Parathyroid adenoma (tissue), 2 donors: ENCODE measurements around the gene LRSAM1.
A peak's percentile ranks its signal among the peaks of the same experiment; 100 is the strongest.

Experiments
- H2AFZ ChIP-seq: fragments of 300-600 bp; sonication (generic); one replicate; pipeline ENCODE4 v1.7.0; 2017; ENCODE audit warnings: antibody characterized with exemption, mild to moderate bottlenecking
- H3K27ac ChIP-seq: fragments of 300-600 bp; sonication (generic); one replicate; pipeline ENCODE4 v1.7.0; 2017
- H3K27me3 ChIP-seq: fragments of 300-600 bp; sonication (generic); one replicate; pipeline ENCODE4 v1.7.0; 2017; ENCODE audit warnings: low read length; ENCODE audit not compliant: control insufficient read depth, insufficient read depth
- H3K36me3 ChIP-seq: fragments of 300-600 bp; sonication (generic); one replicate; pipeline ENCODE4 v1.7.0; 2017; ENCODE audit warnings: low read length; ENCODE audit not compliant: control insufficient read depth, insufficient read depth
- H3K4me1 ChIP-seq: fragments of 300-600 bp; sonication (generic); one replicate; pipeline ENCODE4 v1.7.0; 2017; ENCODE audit warnings: control low read depth
- H3K4me2 ChIP-seq: fragments of 300-600 bp; sonication (generic); one replicate; pipeline ENCODE4 v1.7.0; 2017; ENCODE audit warnings: low read length
- H3K4me3 ChIP-seq: fragments of 300-600 bp; sonication (generic); one replicate; pipeline ENCODE4 v1.7.0; 2017; ENCODE audit warnings: low read depth, low read length
- H3K79me2 ChIP-seq: fragments of 300-600 bp; sonication (generic); one replicate; pipeline ENCODE4 v1.7.0; 2017; ENCODE audit warnings: control low read depth
- H3K9ac ChIP-seq: fragments of 300-600 bp; sonication (generic); one replicate; pipeline ENCODE4 v1.7.0; 2017; ENCODE audit warnings: mild to moderate bottlenecking
- H3K9me3 ChIP-seq: fragments of 300-600 bp; sonication (generic); one replicate; pipeline ENCODE4 v1.7.0; 2017; ENCODE audit warnings: low read length; ENCODE audit not compliant: control insufficient read depth
- TF ChIP-seq, protein P1 (sequence below): fragments of 300-600 bp; sonication (generic); IDR thresholded peaks from one replicate; pipeline ENCODE4 v1.7.0; 2017; ENCODE audit warnings: antibody characterized with exemption, mild to moderate bottlenecking
- donor health status: primary hyperparathyroidism.

The LRSAM1 gene

DNA sequence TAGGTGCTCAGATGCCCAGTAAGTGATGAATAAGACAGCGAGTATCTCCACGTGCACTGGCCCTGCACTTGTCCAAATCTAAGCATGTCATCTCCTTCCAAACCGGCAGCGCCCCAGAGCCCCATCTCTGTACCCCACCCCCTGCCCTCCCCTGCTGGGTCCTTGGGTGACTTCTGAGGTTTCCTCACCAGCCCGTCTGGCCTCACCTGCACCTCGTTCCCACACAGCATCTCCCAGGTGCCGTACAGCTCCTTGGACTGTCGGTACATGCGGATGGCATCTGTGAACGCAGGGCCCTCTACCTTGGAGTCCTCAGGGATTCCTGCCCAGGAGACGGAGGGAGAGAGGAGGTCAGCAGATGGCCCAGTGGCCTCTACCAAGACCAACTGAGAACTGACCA is 66.3 kb downstream of the LRSAM1 start:
- Histone ChIP-seq H3K27ac (no peak overlapping the region), H3K4me3 (no peak overlapping the region), H3K79me2 (no peaks in the 10 kb centered on the region), H2AFZ (no peak overlapping the region), H3K4me1 (no peaks in the 10 kb centered on the region), H3K9ac (no peak overlapping the region), H3K27me3 (no peaks in the 10 kb centered on the region), H3K9me3 (no peaks in the 10 kb centered on the region), H3K4me2 (no peak overlapping the region), H3K36me3 (no peaks in the 10 kb centered on the region)
- TF ChIP-seq, protein P1, sequence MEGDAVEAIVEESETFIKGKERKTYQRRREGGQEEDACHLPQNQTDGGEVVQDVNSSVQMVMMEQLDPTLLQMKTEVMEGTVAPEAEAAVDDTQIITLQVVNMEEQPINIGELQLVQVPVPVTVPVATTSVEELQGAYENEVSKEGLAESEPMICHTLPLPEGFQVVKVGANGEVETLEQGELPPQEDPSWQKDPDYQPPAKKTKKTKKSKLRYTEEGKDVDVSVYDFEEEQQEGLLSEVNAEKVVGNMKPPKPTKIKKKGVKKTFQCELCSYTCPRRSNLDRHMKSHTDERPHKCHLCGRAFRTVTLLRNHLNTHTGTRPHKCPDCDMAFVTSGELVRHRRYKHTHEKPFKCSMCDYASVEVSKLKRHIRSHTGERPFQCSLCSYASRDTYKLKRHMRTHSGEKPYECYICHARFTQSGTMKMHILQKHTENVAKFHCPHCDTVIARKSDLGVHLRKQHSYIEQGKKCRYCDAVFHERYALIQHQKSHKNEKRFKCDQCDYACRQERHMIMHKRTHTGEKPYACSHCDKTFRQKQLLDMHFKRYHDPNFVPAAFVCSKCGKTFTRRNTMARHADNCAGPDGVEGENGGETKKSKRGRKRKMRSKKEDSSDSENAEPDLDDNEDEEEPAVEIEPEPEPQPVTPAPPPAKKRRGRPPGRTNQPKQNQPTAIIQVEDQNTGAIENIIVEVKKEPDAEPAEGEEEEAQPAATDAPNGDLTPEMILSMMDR = no peak

DNA sequence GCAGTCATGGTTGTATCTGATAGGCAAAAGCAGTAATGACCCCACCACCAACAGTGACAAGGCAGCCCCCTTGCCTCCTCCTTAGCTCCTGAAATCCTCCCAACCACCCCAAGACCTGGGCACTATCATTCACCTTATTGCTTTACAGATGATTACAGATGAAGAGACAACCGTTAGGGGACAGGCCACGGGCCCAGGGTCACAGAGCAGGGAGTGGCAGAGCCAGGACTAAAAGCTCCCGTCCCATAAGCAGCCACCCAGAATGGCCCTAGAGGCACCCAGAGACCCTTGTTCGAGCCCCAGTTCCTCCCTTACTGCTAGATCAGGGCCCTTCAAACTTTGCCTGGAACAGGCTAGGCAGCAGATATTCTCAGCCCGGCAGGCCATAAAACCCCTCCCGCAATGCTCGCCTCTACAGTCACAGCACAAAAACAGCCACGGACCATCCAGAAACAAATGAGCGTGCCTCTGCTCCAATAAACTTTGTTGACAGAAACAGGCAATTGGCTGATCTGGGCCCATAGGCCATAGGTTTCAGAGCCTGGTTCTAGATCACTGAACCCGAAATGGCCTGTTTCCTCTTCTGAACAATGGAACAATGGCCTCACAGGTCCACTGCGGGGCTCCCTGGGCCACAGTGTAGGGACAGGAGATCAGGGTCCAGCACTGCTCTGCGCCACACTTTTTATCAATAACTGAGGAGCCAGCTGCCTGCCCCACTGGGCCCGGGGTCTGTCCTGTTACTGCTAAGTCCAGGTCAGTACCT is 67.0 kb downstream of the LRSAM1 start:
- Histone ChIP-seq H3K79me2 (no peaks in the 10 kb centered on the region), H2AFZ (no peak overlapping the region), H3K4me2 (no peak overlapping the region), H3K9ac (no peak overlapping the region), H3K27me3 (no peaks in the 10 kb centered on the region), H3K36me3 (no peaks in the 10 kb centered on the region), H3K4me1 (no peaks in the 10 kb centered on the region), H3K9me3 (no peaks in the 10 kb centered on the region), H3K27ac (no peak overlapping the region), H3K4me3 (no peak overlapping the region)
- TF ChIP-seq, protein P1 = no peak

DNA sequence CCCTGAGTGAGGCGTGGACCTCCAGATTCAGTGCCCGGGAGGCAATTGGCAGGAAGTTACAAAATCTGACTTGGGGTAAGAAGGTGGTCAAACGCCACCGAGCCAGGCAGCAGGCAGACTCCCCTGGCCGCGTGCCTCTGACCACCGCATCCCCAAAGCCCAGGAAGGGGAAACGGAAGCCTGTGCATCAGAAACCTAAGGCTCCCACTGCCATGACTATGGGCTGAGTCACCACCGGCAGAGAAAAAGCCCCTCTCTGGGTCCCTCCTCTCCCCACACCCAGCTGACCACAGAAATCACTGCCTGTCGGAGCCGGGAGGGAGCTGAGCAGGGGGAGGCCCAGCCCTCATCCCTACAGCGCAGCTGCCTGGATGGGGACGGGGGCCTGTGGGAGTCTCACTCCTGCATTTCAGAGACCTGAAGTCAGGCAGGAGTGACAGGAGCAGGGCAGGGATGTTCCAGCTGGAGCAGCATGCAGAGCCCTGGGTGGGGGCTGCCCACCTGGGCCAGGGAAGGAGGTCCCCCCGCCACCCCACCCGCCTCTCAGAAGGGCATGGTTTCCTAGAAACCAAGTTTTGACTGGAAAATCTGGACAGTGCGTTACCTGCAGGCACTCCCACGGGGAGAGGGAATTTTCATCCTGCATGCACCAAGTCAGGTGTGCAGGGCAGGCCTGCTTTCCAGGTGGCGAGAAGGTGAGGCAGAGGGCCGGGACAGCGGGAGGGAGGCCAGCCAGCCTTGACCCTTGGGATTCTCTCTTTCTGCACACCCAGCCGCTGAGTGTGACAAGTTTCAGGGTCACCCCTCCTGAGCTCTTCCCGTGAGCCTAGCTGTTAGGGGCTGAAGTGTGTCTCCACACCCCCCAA is 68.2 kb downstream of the LRSAM1 start:
- no peaks in the 10 kb centered on the region for H3K79me2 ChIP-seq
- H3K4me1 ChIP-seq = no peaks in the 10 kb centered on the region
- TF ChIP-seq, protein P1 = no peak
- no peak overlapping the region for H3K4me2 ChIP-seq
- no peaks in the 10 kb centered on the region for H3K9me3 ChIP-seq
- no peak overlapping the region for H2AFZ ChIP-seq
- H3K27me3 ChIP-seq = no peaks in the 10 kb centered on the region
- no peak overlapping the region for H3K27ac ChIP-seq
- no peaks in the 10 kb centered on the region for H3K36me3 ChIP-seq
- no peak overlapping the region for H3K4me3 ChIP-seq
- no peak overlapping the region for H3K9ac ChIP-seq

- Histone ChIP-seq H3K9ac (no peak overlapping the region), H3K27ac (peak overlapping the region; percentile 65)
Observed at GRCh38 chr9:127520941-127521918, 69.9 kb downstream of the LRSAM1 start.

More at GRCh38 chr9:127520941-127521918, 69.9 kb downstream of the LRSAM1 start:
- Histone ChIP-seq H3K4me3 (no peak overlapping the region), H2AFZ (no peak overlapping the region), H3K9me3 (no peaks in the 10 kb centered on the region), H3K79me2 (no peaks in the 10 kb centered on the region), H3K4me1 (no peaks in the 10 kb centered on the region), H3K27me3 (no peaks in the 10 kb centered on the region), H3K36me3 (no peaks in the 10 kb centered on the region), H3K4me2 (no peak overlapping the region)
- TF ChIP-seq, protein P1 = no peak
